Neural cell (in vitro differentiated cells): ENCODE data around the gene RAB44. TPM values are rescaled to one million over a fixed set of nuclear protein-coding genes. Genes with fewer than 3 reads are reported as not detected.

ENCODE experiments used
- H2AFZ ChIP-seq: fragments of 200-600, 300-800 bp; sonication (generic), shearing (Covaris generic); 2 replicates; pipeline ENCODE4 v1.6.0; 2014; ENCODE audit warnings: low read depth, mild to moderate bottlenecking, antibody characterized with exemption, low read length, moderate library complexity
- H3F3A ChIP-seq: fragments of 200-600 bp; shearing (Covaris generic); 2 replicates; pipeline ENCODE4 v1.6.1; 2016; ENCODE audit warnings: mild to moderate bottlenecking, moderate library complexity, mixed read lengths, antibody characterized with exemption, low read length; ENCODE audit not compliant: insufficient read depth, poor library complexity, severe bottlenecking
- H3K27ac ChIP-seq: fragments of 200-600, 300-800 bp; sonication (generic), shearing (Covaris generic); 2 replicates; pipeline ENCODE4 v1.5.1; 2014; ENCODE audit warnings: mild to moderate bottlenecking, low read length, moderate library complexity
- H3K27me3 ChIP-seq: fragments of 300-800, 200-600 bp; sonication (generic), shearing (Covaris generic); 2 replicates; pipeline ENCODE4 v1.6.0; 2014; ENCODE audit warnings: mild to moderate bottlenecking, low read depth, low read length, moderate library complexity; ENCODE audit not compliant: insufficient read depth
- H3K36me3 ChIP-seq: fragments of 300-800, 200-600 bp; sonication (generic), shearing (Covaris generic); 2 replicates; pipeline ENCODE4 v1.5.1; 2014; ENCODE audit warnings: mild to moderate bottlenecking, antibody characterized with exemption, low read length, moderate library complexity; ENCODE audit not compliant: insufficient read depth
- H3K4me2 ChIP-seq: fragments of 300-800, 200-600 bp; sonication (generic), shearing (Covaris generic); 2 replicates; pipeline ENCODE4 v1.6.0; 2014; ENCODE audit warnings: mild to moderate bottlenecking, low read length
- H3K4me3 ChIP-seq: fragments of 300-800, 200-600 bp; sonication (generic), shearing (Covaris generic); 2 replicates; pipeline ENCODE4 v1.5.1; 2014; ENCODE audit warnings: mild to moderate bottlenecking, low read length, moderate library complexity
- H3K79me2 ChIP-seq: fragments of 200-600 bp; shearing (Covaris generic); replicated peaks from 2 replicates; pipeline ENCODE4 v1.6.0; 2014; ENCODE audit warnings: mild to moderate bottlenecking, low read length, moderate library complexity; ENCODE audit not compliant: insufficient read depth
- H3K9ac ChIP-seq: fragments of 300-800, 200-600 bp; sonication (generic), shearing (Covaris generic); 2 replicates; pipeline ENCODE4 v1.6.1; 2016; ENCODE audit warnings: mild to moderate bottlenecking, low read length, mixed read lengths
- H3K9me2 ChIP-seq: fragments of 200-600 bp; shearing (Covaris generic); 2 replicates; pipeline ENCODE4 v1.6.1; 2016; ENCODE audit warnings: mild to moderate bottlenecking, low read length, mixed read lengths; ENCODE audit not compliant: insufficient read depth
- H3K9me3 ChIP-seq: fragments of 200-600, 300-800 bp; sonication (generic), shearing (Covaris generic); 2 replicates; pipeline ENCODE4 v1.6.1; 2016; ENCODE audit warnings: mild to moderate bottlenecking, mixed run types, low read length, moderate library complexity, mixed read lengths
- H4K20me1 ChIP-seq: fragments of 200-600 bp; shearing (Covaris generic); 2 replicates; pipeline ENCODE4 v1.6.1; 2016; ENCODE audit warnings: mild to moderate bottlenecking, mixed run types; ENCODE audit not compliant: insufficient read depth
- EP300 ChIP-seq: fragments of 450-650 bp; conservative IDR thresholded peaks from 2 replicates; pipeline ENCODE4 v1.6.1; 2014; ENCODE audit warnings: antibody characterized with exemption, mild to moderate bottlenecking, moderate library complexity; ENCODE audit not compliant: poor library complexity, severe bottlenecking
- MXI1 ChIP-seq: fragments of 450-650 bp; conservative IDR thresholded peaks from 2 replicates; pipeline ENCODE4 v1.6.1; 2014; ENCODE audit warnings: antibody characterized with exemption, mild to moderate bottlenecking; ENCODE audit not compliant: poor library complexity, severe bottlenecking
- POLR2AphosphoS5 ChIP-seq: IDR thresholded peaks from 2 replicates; pipeline ENCODE4 v1.6.1; 2012
- RAD21 ChIP-seq: fragments of 450-650 bp; conservative IDR thresholded peaks from 2 replicates; pipeline ENCODE4 v1.6.1; 2014; ENCODE audit warnings: antibody characterized with exemption, mild to moderate bottlenecking, moderate library complexity
- SMC3 ChIP-seq: fragments of 450-650 bp; conservative IDR thresholded peaks from 2 replicates; pipeline ENCODE4 v1.6.1; 2014; ENCODE audit warnings: antibody characterized with exemption, mild to moderate bottlenecking, moderate library complexity; ENCODE audit not compliant: poor library complexity
- TAF1 ChIP-seq: IDR thresholded peaks from 2 replicates; pipeline ENCODE4 v1.6.1; 2012; ENCODE audit warnings: low read depth
- polyA plus RNA-seq: library from polyadenylated mRNA; depleted of rRNA; stranded (reverse); fragments of >200 nt; gene quantifications from 2 replicates; pipeline ENCODE4 v1.2.3, GENCODE V29; 2014
- TF ChIP-seq, protein P1 (sequence below): fragments of 450-650 bp; IDR thresholded peaks from 2 replicates; pipeline ENCODE4 v1.5.1; 2014; ENCODE audit warnings: antibody characterized with exemption, mild to moderate bottlenecking, moderate library complexity; ENCODE audit not compliant: poor library complexity, severe bottlenecking
- TF ChIP-seq, protein P2 (sequence below): IDR thresholded peaks from 2 replicates; pipeline ENCODE4 v1.6.1; 2012; ENCODE audit warnings: borderline replicate concordance

The RAB44 gene
- polyA plus RNA-seq, 1 donor from 2014 or later, result not detected

DNA sequence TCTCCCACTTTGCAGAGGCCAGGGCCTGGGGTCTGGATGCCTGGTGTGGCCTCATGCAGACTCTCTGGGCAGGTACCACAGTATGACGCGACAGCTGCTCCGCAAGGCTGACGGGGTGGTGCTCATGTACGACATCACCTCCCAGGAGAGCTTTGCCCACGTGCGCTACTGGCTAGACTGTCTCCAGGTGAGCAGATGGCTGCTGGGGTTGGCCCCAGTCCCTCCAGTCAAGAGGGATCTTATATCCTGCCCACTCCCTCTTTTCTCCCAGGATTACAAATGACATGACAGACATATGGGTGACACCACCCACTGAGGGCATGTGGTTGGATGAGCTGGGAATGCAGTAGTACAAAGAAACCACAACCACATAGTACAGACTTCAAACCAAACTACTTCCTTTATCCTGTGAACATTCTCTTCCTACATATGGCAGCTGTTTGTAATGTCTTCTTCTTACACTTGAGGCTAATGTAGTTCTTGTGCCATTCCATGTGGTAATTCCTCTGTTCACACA lies 29.9 kb downstream of the RAB44 start:
- Histone ChIP-seq H3F3A (no peaks in the 10 kb centered on the region), H3K27me3 (no peaks in the 10 kb centered on the region), H4K20me1 (no peaks in the 10 kb centered on the region), H3K79me2 (no peaks in the 10 kb centered on the region), H3K9ac (no peak overlapping the region), H2AFZ (no peak overlapping the region), H3K4me3 (no peak overlapping the region), H3K9me2 (no peaks in the 10 kb centered on the region), H3K4me2 (no peak overlapping the region), H3K9me3 (no peaks in the 10 kb centered on the region), H3K27ac (no peak overlapping the region), H3K36me3 (no peaks in the 10 kb centered on the region)
- TF ChIP-seq, protein P1, sequence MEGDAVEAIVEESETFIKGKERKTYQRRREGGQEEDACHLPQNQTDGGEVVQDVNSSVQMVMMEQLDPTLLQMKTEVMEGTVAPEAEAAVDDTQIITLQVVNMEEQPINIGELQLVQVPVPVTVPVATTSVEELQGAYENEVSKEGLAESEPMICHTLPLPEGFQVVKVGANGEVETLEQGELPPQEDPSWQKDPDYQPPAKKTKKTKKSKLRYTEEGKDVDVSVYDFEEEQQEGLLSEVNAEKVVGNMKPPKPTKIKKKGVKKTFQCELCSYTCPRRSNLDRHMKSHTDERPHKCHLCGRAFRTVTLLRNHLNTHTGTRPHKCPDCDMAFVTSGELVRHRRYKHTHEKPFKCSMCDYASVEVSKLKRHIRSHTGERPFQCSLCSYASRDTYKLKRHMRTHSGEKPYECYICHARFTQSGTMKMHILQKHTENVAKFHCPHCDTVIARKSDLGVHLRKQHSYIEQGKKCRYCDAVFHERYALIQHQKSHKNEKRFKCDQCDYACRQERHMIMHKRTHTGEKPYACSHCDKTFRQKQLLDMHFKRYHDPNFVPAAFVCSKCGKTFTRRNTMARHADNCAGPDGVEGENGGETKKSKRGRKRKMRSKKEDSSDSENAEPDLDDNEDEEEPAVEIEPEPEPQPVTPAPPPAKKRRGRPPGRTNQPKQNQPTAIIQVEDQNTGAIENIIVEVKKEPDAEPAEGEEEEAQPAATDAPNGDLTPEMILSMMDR, result no peak
- TF ChIP-seq, protein P2, sequence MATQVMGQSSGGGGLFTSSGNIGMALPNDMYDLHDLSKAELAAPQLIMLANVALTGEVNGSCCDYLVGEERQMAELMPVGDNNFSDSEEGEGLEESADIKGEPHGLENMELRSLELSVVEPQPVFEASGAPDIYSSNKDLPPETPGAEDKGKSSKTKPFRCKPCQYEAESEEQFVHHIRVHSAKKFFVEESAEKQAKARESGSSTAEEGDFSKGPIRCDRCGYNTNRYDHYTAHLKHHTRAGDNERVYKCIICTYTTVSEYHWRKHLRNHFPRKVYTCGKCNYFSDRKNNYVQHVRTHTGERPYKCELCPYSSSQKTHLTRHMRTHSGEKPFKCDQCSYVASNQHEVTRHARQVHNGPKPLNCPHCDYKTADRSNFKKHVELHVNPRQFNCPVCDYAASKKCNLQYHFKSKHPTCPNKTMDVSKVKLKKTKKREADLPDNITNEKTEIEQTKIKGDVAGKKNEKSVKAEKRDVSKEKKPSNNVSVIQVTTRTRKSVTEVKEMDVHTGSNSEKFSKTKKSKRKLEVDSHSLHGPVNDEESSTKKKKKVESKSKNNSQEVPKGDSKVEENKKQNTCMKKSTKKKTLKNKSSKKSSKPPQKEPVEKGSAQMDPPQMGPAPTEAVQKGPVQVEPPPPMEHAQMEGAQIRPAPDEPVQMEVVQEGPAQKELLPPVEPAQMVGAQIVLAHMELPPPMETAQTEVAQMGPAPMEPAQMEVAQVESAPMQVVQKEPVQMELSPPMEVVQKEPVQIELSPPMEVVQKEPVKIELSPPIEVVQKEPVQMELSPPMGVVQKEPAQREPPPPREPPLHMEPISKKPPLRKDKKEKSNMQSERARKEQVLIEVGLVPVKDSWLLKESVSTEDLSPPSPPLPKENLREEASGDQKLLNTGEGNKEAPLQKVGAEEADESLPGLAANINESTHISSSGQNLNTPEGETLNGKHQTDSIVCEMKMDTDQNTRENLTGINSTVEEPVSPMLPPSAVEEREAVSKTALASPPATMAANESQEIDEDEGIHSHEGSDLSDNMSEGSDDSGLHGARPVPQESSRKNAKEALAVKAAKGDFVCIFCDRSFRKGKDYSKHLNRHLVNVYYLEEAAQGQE, result no peak
- no peak for TF ChIP-seq SMC3
- no peak for TF ChIP-seq EP300
- no peak for TF ChIP-seq TAF1
- TF ChIP-seq MXI1, result no peak
- no peak for TF ChIP-seq POLR2AphosphoS5

DNA sequence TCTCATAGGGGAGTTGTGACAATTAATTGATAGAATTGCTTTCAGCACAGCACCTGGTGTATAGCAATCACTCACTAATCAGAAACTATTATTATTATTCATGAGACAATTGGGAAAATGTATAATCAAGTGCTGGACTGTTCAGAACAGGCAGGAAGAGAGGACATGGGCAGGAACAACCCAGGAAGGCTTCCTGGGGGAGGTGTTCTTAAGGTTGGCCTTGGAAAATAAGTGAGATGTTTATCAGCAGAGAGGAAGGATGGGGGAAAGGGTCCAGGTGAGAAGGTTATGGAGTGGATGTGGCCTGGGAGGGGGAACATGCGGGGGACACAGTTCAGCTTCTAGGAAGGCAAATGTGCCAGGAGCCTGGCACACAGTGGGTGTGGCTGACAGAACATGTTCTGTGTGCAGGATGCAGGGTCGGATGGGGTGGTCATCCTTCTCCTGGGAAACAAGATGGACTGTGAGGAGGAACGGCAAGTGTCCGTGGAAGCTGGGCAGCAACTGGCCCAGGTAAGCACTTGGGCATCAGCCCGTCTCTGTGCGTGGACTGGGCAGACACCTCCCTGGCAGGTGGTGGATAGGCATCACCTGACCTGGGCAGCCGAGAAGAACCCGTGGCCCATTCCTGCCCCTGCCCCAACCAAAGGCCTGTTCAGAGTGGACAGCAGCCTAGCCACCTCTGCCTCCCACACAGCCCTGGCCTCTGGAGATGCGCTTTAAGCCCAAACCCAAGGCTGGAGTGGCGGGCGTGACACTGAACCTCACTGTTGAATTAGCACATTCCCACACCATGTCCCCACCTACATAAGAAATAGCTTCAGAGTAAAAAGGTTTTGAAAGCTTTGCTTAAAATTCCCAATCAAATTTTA lies 30.9 kb downstream of the RAB44 start:
- no peak overlapping the region for H3K9ac ChIP-seq
- no peaks in the 10 kb centered on the region for H3K79me2 ChIP-seq
- no peaks in the 10 kb centered on the region for H3K9me2 ChIP-seq
- TF ChIP-seq, protein P2, result no peak
- TF ChIP-seq TAF1 (no peak), RAD21 (no peak), MXI1 (no peak), POLR2AphosphoS5 (no peak), EP300 (no peak)
- H3K27me3 ChIP-seq, result no peaks in the 10 kb centered on the region
- H4K20me1 ChIP-seq, result no peaks in the 10 kb centered on the region
- H2AFZ ChIP-seq, result no peak overlapping the region
- no peak overlapping the region for H3K27ac ChIP-seq
- H3K36me3 ChIP-seq, result no peaks in the 10 kb centered on the region
- H3F3A ChIP-seq, result no peaks in the 10 kb centered on the region
- no peak overlapping the region for H3K4me2 ChIP-seq
- H3K4me3 ChIP-seq, result no peak overlapping the region
- no peaks in the 10 kb centered on the region for H3K9me3 ChIP-seq
